GM19099 (cell line): ENCODE data around the gene ZDHHC22.

ENCODE experiments used
- POLR2A ChIP-seq: IDR thresholded peaks from 3 replicates; pipeline ENCODE4 v1.6.1; 2011; ENCODE audit warnings: low read depth; ENCODE audit not compliant: insufficient read length; ENCODE audit errors: extremely low read depth

ZDHHC22 gene

DNA sequence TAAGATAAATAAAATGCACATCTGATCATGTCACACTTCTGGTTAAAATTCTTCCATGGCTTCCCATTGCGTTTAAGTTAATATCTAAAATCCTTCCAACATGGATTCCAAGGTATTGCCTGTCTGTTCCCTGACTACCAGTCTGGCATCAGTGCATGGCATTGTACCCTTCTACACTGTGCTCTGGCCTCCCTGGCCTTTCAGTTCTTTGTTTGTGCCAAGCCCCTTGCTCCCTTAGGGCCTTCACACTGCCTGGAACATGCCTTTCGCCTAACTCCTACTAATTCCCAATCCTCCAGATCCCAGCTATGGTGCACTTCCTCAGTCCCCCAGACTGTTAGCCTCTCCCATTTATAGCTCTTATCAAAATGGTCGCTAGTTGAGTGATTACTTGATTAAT is 37.2 kb downstream of the ZDHHC22 start:
- TF ChIP-seq POLR2A, result no peak

DNA sequence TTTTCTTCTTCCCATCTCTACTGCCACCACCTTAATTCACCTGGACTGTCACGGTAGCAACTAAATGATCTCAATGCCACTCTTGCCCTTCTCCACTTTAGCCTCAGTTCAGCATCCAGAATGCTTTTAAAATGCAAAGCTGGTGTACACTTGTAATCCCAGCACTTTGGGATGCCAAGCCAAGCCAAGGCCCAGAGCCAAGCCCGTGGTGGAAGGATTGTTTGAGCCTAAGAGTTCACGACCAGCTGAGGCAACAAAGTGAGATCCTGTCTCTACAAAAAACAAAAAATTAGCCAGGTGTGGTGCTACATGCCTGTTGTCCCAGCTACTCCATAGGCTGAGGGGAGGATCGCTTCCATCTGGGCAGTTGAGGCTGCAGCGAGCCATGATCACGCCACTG is 37.6 kb downstream of the ZDHHC22 start:
- TF ChIP-seq POLR2A, result no peak

DNA sequence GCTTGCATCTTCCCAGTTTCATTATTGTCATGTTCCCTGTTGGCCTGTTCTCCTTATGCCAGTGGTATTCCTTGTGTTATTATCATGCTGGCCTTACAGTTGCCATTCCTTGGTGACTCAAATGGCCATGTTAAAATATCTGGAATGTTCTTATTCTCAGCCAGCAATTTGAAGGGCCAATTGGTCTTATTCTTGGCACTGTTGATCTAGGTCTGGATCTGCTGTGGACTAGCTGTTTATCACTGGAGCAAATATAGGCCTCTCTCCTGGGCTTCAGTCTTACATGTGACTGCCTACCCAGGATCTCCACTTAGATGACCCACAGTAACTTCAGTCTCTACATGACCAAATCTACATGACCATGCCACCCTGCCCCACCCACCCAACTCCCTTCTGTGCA is 38.1 kb downstream of the ZDHHC22 start:
- no peak for TF ChIP-seq POLR2A

DNA sequence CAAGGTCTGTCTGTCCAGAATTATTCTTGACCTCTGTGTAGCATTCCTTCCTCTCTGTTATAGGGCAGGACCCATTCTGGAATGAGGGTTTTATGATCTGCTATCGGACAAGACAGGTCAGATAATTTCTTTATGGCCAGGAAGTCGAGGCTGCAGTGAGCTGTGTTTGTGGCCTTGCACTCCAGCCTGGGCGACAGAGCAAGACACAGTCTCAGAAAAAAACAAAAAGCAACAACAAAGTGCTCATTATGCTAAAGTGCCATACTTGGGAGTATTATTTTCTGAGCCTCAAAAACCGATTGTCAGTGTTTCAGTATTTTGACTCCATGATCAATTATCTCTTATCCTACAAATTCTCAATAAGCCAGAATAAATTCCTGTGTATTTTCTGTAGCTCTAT is 39.4 kb downstream of the ZDHHC22 start:
- no peak for TF ChIP-seq POLR2A

DNA sequence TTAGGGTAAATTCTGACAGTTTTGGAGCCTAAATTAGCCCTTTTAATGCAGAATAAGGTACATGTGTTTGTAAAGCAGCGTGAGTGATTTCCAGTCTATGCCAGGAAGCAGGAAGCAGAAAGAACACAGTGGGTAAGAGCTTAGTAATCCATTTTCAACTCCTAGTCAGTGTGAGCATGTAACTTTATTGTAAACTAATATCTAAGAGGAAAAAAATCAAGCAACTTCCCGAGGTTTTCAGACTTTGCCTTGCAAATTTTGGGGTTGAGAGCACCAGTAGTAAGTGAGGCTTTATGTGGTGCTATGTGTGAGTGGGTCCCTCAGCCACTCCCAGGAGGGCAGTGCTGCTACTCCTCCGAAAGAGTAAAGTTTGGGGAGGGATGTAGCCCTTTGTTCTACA is 40.6 kb downstream of the ZDHHC22 start:
- no peak for TF ChIP-seq POLR2A

DNA sequence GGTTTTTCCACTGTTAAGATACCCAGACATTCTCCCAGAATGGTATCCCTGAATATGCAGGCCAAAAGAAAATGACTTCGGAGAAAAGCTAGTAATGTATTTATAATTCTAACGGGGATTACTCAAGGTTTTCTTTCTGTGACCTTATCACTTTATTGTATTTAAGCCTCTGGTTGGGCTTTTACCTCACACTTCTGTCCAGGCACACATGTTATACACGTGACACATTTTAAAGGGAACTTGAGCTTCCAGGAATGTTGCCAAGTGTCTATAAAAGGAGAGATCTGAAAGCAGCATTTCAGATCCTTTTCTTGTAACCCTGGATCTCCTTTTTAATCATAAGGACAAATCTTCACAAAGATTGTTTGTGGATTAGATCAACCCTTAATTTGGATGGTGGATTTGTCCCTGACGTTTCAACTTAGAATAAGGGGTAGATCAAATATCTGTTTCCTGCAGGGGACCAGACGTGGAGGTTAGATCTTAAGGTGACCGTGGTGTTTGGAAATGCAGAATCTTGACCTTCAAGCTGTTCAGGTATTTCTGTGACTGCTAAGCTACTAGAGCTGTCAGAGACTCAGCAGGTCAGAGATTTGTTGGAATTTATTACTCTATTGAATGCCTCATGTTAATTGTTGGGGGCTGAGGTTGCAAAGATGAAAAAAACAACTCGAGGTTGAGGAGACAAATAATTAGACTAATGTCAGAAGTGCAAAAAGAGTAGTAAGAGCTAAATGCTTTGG is 42.0 kb downstream of the ZDHHC22 start:
- no peak for TF ChIP-seq POLR2A

DNA sequence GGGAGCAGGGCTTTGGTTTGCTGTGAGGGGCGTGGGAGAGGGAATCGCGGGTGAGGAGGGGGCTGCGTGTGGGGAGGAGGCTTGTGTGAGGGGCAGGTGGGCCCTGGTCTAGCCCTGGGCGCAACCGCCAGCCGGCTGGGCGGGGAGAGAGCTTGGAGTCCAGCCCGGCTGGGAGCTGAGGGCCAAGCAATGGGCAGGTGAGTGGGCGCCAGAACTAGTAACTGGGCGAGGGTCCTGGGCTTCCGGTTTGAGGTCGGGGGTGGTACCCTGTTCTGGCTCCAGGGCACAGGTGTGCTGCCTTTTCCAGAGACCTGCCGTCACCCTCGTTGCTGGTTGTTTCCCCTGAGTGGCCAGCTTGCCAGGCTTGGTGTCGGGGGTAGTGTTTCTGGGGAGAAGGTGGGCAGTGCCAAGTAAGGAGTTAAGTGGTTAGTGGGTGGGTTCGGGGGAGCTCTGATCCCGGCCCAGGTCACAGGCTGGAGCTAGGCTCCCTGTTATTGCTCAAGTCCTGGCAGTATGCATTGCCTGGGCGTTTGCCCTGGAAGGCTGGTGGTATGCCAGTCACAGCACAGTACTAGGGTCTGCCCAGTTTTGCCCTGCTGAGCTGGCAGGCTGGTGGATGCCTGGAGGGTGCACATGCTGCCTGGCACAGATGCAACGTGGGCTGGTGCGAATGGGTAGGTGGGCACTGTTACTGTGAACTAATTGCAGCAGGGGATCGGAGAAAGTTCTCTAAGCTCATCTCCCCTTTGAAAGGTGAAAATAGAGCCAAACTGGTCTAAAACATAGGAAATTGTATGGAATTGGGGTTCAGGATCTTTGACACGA is 42.9 kb downstream of the ZDHHC22 start:
- TF ChIP-seq POLR2A, result no peak

DNA sequence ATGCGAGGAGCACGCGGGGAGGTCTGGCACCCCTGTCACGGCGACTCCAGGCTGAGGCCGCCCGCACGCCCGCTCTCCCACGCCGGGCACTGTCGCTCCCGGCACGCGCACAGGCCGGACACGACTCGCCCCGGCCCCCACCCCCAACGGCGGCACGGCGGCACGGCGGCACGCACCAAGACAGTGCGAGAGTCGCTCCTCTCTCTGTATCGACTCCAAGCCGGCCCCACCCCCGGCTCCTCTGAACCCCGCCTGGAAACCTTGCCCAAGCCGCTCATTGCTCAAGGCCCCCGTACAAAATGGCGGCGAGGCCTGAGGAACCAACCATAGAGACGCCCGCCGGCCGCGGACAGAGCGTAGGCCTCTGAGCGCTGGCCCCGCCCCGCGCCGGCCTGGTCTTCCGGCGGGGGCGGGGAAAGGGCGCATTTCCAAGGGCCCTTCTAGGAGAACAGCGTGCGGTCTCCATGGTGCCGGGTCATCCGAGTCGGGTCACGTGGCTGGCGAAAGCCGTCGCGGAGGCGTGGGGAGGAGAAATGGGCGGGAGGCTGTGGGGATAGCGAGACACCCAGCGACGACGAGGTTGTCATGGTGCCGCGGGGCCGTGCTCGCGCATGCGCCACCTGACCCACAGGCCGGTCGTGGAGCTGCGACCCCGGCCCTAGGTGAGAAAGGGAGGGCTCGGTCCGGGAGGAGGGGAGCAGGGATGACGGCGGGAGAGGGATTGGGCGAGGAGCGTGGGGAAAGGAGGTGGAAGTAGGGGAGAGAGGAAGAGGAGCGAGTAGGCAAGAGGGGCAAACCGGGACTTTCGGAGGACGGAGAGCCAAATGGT is 43.7 kb downstream of the ZDHHC22 start, which contains the start of gene CIPC:
Gene CIPC (plus strand): TSS at position 559 of the 829 bp plus-strand sequence. CDS start 7,451 bp downstream, outside the sequence.
- peak; percentile 62 for TF ChIP-seq POLR2A

DNA sequence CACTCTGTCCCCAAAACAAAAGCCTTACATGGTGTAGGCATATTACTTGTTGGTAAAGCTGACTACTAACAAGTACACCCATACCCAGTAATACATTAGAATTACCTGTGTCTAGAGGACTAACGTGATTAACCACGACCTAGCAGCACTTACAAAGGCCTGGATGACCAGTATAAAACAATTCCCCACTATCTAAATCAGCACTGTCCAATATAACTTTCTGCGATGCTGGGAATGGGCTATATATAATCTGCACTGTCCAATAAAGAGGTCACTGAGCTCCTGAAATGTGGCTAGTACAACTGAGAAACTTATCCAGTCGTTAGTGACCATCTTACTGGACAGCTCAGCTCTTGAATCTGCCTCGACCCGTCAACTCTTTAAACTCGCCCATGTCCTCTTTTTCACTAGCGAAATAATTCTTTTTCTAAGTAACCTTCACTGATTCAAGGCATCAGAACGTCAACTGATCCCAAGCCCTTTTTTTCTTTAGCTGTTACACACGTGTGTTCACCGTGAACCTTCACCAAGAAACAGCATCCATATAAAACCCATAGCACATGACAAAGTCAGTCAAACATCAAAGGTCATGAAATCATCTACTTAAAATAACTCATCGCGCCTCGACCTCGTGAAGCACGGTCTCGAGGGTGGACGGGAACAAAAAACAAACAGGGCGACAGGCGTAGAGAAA is 44.4 kb downstream of the ZDHHC22 start:
- TF ChIP-seq POLR2A, result no peak

- TF ChIP-seq POLR2A, result no peak
These were observed 46.8 kb downstream of the ZDHHC22 start for GRCh38 chr14:77094672-77095284.

DNA sequence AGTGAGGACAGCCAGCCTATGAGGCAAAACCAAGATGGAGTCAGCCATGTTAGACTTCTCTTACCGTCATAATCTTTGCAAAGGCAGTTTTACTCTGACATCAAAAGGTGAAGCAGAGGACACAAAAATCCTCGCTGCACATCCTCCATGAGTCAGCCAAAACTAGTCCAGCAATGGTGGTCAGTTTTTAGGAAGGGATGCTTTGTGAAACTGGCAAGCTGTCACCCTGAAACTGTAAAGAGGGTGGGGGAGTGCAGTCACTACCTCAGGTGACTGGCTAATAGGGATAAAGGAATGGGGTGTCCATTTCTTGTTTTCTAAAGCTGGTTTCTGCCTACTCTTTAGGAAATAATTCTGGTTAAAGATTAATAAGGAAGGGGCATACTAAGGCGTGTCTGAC is 48.9 kb downstream of the ZDHHC22 start:
- no peak for TF ChIP-seq POLR2A

GRCh38 chr14:77091518-77091917 is 50.1 kb downstream of the ZDHHC22 start:
- TF ChIP-seq POLR2A, result no peak

GRCh38 chr14:77088645-77089044 is 52.9 kb downstream of the ZDHHC22 start:
- no peak for TF ChIP-seq POLR2A

- TF ChIP-seq POLR2A, result no peak
These were observed 53.4 kb downstream of the ZDHHC22 start for GRCh38 chr14:77088219-77088618.

GRCh38 chr14:77087631-77088030 is 54.0 kb downstream of the ZDHHC22 start:
- no peak for TF ChIP-seq POLR2A

DNA sequence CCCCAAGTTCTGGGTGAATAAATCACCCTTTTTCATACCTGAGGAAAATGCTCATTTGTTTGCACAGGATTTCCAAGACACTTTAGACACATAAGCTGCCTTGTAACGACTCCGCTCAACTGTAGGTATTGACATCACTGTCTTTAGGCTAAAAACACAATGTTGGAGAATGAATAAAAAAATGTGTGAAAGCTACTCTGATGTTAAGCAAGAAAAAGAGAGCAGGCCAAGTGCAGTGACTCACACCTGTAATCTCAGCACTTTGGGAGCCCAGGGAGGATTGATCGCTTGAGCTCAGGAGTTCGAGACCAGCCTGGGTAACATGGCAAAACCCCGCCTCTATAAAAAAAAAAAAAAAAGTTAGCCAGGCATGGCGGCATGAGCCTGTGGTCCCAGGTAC is 54.6 kb downstream of the ZDHHC22 start:
- no peak for TF ChIP-seq POLR2A
